RWPE2 (cell line): Measurements from ENCODE around the gene DPPA4.

ENCODE experiments used
- ATAC-seq: fragments of 200-7000 bp; cut with Tn5 transposase; 3 replicates; pipeline ENCODE4 v1.9.1; 2021; ENCODE audit warnings: low read depth
- DNase-seq: peaks from one replicate; pipeline ENCODE4 v3.0.0-alpha.2; 2020; ENCODE audit warnings: low spot score
- H3K27ac ChIP-seq: fragments of 450-650 bp; 2 replicates; pipeline ENCODE4 v1.5.1; 2017; ENCODE audit warnings: mild to moderate bottlenecking; ENCODE audit not compliant: poor library complexity, severe bottlenecking
- H3K27me3 ChIP-seq: fragments of 250-450 bp; sonication (Bioruptor Pico); 2 replicates; pipeline ENCODE4 v1.5.1; 2021; ENCODE audit warnings: mild to moderate bottlenecking, moderate library complexity; ENCODE audit not compliant: insufficient read depth, poor library complexity, severe bottlenecking
- H3K36me3 ChIP-seq: fragments of 250-450 bp; sonication (Bioruptor Pico); 2 replicates; pipeline ENCODE4 v1.5.1; 2020; ENCODE audit warnings: low read depth, mild to moderate bottlenecking, moderate library complexity
- H3K4me1 ChIP-seq: fragments of 250-450 bp; sonication (Bioruptor Pico); 2 replicates; pipeline ENCODE4 v1.5.1; 2021; ENCODE audit warnings: mild to moderate bottlenecking, moderate library complexity; ENCODE audit not compliant: insufficient read depth, poor library complexity, severe bottlenecking
- H3K4me3 ChIP-seq: fragments of 250-450 bp; sonication (Bioruptor Pico); 2 replicates; pipeline ENCODE4 v1.5.1; 2021; ENCODE audit warnings: mild to moderate bottlenecking, moderate library complexity; ENCODE audit not compliant: severe bottlenecking
- H3K9me3 ChIP-seq: fragments of 250-450 bp; sonication (Bioruptor Pico); 2 replicates; pipeline ENCODE4 v1.5.1; 2021; ENCODE audit warnings: mild to moderate bottlenecking, moderate library complexity; ENCODE audit not compliant: severe bottlenecking
- TF ChIP-seq, protein P1 (sequence below): fragments of 450-650 bp; IDR thresholded peaks from one replicate; pipeline ENCODE4 v1.5.1; 2017; ENCODE audit warnings: mild to moderate bottlenecking, moderate library complexity; ENCODE audit not compliant: poor library complexity, severe bottlenecking

The DPPA4 gene, protein sequence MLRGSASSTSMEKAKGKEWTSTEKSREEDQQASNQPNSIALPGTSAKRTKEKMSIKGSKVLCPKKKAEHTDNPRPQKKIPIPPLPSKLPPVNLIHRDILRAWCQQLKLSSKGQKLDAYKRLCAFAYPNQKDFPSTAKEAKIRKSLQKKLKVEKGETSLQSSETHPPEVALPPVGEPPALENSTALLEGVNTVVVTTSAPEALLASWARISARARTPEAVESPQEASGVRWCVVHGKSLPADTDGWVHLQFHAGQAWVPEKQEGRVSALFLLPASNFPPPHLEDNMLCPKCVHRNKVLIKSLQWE

DNA sequence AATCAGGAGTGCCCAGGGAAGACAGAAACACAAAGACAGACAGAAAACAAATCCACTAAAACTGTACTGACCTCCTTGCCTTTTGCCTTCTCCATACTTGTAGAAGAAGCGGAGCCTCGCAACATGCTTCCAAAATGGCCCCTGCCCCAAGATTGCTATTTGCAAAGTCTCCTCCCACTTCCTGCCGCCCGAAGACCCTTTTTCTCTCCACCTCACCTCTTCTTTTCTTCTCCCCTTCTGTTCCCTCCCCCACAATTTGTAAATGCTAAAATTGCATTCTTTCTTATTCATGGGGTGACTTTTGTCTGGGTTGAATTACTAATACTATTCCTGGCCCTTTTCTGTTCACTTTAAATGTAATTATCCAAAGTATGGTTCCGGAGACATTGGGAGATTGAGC, at the start of gene DPPA4:
Gene DPPA4 (minus strand): TSS at position 154 of the 400 bp plus-strand sequence. CDS start 29 bp downstream, at position 125.
- Histone ChIP-seq H3K9me3 (no peaks in the 10 kb centered on the region), H3K4me3 (no peak within 1 kb of the TSS), H3K27ac (no peak within 1 kb of the TSS), H3K36me3 (no peaks in the 10 kb centered on the region), H3K27me3 (no peaks in the 10 kb centered on the region), H3K4me1 (no peaks in the 10 kb centered on the region)
- TF ChIP-seq, protein P1, sequence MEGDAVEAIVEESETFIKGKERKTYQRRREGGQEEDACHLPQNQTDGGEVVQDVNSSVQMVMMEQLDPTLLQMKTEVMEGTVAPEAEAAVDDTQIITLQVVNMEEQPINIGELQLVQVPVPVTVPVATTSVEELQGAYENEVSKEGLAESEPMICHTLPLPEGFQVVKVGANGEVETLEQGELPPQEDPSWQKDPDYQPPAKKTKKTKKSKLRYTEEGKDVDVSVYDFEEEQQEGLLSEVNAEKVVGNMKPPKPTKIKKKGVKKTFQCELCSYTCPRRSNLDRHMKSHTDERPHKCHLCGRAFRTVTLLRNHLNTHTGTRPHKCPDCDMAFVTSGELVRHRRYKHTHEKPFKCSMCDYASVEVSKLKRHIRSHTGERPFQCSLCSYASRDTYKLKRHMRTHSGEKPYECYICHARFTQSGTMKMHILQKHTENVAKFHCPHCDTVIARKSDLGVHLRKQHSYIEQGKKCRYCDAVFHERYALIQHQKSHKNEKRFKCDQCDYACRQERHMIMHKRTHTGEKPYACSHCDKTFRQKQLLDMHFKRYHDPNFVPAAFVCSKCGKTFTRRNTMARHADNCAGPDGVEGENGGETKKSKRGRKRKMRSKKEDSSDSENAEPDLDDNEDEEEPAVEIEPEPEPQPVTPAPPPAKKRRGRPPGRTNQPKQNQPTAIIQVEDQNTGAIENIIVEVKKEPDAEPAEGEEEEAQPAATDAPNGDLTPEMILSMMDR = no peak
- ATAC-seq (no peak), DNase-seq (no peak)

- no peaks in the 10 kb centered on the region for H3K4me1 ChIP-seq
- H3K36me3 ChIP-seq = no peaks in the 10 kb centered on the region
- TF ChIP-seq, protein P1 = no peak
- H3K4me3 ChIP-seq = no peak overlapping the region
- no peak for ATAC-seq
- H3K27ac ChIP-seq = no peak overlapping the region
- no peak for DNase-seq
- H3K9me3 ChIP-seq = no peaks in the 10 kb centered on the region
- H3K27me3 ChIP-seq = no peaks in the 10 kb centered on the region
Measured at GRCh38 chr3:109385442-109386318, 48.3 kb upstream of the DPPA4 start.

DNA sequence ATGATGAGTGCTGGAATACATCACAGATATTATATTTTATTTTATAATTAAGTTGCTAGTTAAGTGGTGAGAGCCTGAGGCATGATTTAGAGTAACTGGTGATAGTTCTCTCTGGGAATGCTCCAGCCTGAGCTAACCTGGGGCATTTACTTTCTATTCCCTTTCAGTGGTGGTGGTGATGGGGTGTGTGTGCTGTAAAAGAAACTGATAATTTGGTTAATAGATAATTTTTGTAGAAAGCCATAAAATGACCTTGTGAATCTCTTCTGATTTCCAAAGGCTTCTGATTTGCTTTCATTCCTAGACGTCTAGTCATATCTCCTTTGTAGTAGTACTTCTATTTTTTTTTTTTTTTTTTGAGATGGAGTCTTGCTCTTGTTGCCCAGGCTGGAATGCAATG, 46.8 kb upstream of the DPPA4 start:
- Histone ChIP-seq H3K4me1 (no peaks in the 10 kb centered on the region), H3K9me3 (no peaks in the 10 kb centered on the region), H3K4me3 (no peak overlapping the region), H3K27me3 (no peaks in the 10 kb centered on the region), H3K36me3 (no peaks in the 10 kb centered on the region), H3K27ac (no peak overlapping the region)
- ATAC-seq (no peak), DNase-seq (no peak)
- TF ChIP-seq, protein P1 = no peak

DNA sequence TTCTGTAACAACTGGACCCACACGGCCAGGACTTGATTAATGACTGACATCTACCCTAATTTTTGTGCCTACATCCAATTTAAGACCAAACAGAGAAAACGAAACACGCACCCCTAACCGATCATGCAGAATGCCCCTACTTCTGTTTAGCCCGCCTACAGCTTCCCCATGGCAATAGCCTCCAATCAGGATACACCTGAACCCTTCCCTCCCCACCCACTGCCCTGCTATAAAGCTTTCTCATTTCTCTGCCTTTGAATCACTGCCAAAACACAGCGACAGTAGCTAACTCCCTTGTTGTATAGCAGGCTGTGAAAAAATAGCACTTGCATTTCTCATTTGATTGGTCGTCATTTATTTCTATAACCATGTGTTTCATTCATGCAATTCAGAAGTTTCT, 45.2 kb upstream of the DPPA4 start:
- DNase-seq = no peak
- Histone ChIP-seq H3K4me3 (no peak overlapping the region), H3K4me1 (no peaks in the 10 kb centered on the region), H3K27ac (no peak overlapping the region), H3K27me3 (no peaks in the 10 kb centered on the region), H3K36me3 (no peaks in the 10 kb centered on the region), H3K9me3 (no peaks in the 10 kb centered on the region)
- TF ChIP-seq, protein P1 = no peak
- no peak for ATAC-seq
